Measurements from ENCODE around the gene SMIM5. TPM values are rescaled to one million over a fixed set of nuclear protein-coding genes. Genes with fewer than 3 reads are reported as not detected.

Gene SMIM5
- total RNA-seq, 1 donor: 3.0 TPM

DNA sequence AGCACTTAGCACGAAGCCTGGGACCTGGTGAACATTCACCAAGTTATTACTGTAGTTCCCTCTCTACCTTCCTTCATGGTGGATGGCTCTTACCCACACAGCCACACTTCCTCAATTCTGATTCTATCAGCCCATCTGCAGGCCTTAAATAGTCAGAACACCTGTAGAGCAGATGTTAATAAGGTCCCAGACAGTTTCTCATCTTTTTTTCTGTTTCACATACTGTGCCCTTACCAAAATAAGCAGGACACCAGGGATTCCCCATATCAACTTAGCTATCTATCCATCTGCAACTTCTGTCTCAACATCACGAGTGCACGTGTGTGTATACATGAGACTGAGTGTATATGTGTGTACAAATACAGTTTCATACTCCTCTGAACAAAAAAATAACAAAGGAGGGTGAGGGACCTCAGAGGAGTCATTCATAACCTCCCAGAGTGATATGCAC lies 30.9 kb downstream of the SMIM5 start:
- no peak for DNase-seq (ENCODE audit: low read depth in 2 of 3, low spot score in 2 of 3)

DNA sequence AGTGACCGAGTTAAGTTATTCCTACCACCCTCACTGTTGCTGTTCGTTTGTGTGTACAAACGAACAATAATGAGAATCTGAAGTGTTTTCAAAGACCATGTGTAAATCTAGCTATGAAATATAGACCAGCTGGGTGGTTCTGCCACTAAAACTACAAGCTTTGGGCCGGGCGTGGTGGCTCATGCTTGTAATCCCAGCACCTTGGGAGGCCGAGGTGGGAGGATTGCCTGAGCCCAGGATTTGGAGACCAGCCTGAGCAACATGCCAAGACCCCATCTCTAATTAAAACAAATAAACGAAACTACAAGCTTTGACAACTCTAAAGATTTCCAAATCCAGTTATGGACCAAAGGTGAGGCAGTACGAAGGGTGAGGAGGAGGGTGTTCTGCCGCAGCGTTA lies 32.7 kb downstream of the SMIM5 start:
- DNase-seq (ENCODE audit: low read depth in 2 of 3, low spot score in 2 of 3): no peak

DNA sequence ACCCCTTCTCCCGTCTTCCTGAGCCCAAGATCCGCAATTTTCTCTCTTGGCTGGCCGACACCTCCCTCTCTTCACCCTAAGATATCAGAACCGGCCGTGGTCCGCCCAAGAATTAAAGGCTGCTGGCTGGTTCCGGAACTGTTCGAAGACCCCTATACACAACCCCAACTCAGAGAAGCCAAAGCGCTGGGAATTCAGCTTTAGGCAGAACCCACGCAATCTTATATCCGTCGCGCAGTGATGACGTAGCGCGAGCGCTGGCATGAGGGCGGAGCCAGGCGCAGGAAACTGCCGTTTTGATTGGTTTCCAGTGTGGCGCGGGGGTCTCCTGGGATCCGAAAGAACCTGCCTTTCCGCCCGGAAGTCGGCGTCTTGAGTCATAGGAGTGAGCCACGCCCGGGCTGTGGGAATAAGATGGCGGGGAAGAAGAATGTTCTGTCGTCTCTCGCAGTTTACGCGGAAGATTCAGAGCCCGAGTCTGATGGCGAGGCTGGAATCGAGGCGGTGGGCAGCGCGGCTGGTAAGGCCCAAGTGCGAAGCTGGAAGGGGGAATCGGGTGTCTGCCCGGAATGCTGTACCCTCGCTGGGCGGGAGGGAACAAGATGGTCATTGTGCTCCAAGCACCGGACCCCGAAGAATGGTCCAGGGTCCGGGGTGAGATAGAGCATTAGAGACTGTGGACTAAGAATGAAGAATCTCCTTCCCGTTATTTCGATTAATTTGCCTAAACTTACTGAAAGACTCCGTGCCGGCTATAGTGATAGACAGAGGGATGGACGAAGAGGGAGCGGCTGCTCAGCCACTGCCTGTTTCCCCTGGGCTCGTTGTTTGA lies 33.9 kb downstream of the SMIM5 start, which contains the start of the genes RECQL5 and SAP30BP:
Gene RECQL5 (minus strand): TSS at position 196 of the 832 bp plus-strand sequence. CDS start 597 bp downstream, outside the sequence.
Gene SAP30BP (plus strand): TSS at position 380 of the 832 bp plus-strand sequence. CDS start 35 bp downstream, at position 415.
- peak; percentile 98 to 99 (median 99) for DNase-seq (ENCODE audit: low read depth in 2 of 3, low spot score in 2 of 3)

DNA sequence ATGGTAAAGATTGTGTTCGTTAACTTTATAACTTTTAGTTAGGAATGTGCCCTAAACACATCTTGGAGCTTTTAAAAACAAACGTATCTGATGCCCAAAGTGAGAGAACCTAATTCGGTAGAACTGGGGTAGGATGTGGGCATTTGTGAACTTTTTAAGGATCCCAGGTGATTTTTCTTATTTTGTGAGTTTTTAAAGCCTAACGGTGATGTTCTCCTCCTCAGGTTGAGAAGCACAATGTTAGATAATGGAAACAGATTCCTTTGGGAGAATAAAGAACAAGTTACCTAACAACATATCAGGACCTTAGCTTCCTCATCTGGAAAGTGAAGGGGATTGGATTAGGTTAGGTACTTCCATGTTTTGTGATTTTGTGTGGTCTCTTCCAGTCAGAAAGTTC lies 34.6 kb downstream of the SMIM5 start:
- DNase-seq (ENCODE audit: low read depth in 2 of 3, low spot score in 2 of 3): no peak

DNA sequence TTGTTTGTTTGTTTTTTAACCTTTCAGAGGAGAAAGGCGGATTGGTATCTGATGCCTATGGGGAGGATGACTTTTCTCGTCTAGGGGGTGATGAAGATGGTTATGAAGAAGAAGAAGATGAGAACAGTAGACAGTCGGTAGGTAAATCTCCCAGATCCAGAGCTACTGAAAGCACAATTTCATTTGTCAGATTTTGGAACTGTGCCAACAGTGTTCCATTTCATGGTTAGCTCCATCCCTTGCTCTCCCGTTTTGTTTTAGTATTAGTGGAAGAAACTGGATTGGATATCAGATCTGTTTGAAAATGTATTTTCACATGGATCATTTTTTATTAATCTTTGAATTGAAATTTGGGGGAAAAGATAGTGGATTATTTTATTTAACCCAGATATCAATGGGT lies 35.3 kb downstream of the SMIM5 start:
- no peak for DNase-seq (ENCODE audit: low read depth in 2 of 3, low spot score in 2 of 3)

DNA sequence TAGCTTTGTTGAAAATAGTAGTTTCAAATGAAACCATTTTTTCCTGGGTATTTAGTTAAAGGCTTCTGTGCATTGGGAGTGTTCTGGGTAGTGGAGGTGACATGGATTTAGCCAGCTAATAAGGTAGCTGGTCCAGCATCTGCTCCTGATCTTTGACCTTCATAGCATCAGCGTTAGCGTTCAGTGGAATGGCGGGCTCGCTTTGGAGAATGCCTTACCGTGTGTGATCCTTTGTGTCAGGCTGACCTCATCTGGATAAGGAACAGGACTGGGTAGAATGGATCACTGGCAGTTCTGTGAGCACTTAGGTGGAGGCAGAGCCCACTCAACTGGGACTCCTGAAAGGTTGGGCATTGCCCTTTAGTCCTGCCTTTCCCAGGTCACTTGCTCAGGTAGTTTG lies 37.6 kb downstream of the SMIM5 start:
- no peak for DNase-seq (ENCODE audit: low read depth in 2 of 3, low spot score in 2 of 3)

DNA sequence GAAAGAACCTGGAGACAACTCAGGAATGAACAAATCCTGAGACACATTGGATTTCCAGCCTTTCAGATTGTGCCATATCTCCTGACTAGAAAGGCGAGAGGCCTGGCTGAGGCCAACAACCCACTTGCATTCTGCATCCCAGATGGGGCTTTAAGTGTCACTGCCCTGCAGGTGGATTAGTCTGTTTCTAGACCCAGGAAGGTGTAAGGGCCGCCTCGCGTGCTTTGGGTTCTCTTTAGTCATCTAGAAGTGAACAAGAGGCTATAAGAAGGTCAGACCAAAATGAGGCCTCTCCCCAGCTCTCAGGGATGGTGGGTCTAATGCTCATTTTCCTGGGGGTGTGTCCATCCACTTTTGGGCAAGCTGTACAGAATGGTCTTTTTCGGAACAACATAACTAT lies 38.8 kb downstream of the SMIM5 start:
- no peak for DNase-seq (ENCODE audit: low read depth in 2 of 3, low spot score in 2 of 3)

DNA sequence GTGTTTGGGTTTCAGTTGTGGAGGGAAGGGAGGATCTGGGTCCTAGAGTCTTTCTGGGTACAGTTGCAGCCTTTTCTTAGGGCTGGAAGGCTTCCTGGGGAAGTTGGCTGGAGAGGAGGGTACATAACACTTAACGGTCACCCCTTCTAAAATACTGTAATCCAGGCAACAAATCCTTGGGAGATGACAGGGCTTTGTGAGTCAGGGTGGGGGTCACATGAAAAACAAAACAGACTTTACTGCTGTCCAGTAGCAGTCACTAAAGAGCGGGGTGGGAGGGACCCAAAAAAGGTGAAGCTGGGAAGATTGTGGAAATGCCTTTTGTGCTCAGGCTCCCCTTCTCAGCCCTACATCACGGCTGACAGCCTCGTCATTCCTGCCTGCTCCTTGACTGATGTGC lies 40.3 kb downstream of the SMIM5 start:
- DNase-seq (ENCODE audit: low read depth in 2 of 3, low spot score in 2 of 3): no peak

DNA sequence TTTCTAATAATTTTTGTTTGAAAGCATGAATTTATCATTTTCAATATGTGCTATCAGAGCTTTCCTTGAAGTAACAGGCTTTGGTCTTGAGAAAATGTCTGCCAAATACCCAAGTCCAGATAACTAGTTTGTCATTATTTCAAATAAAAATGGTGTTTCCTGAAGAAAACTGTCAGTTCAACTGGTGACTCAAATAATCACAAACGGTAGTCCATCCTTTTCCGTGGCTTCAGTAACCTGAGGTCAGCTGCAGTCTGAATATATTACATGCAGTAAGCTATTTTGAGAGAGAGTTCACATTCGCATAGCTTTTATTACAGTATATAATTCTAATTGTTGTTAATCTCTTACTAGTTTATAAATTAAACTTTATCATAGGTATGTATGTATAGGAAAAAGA lies 43.2 kb downstream of the SMIM5 start:
- no peak for DNase-seq (ENCODE audit: low read depth in 2 of 3, low spot score in 2 of 3)

DNA sequence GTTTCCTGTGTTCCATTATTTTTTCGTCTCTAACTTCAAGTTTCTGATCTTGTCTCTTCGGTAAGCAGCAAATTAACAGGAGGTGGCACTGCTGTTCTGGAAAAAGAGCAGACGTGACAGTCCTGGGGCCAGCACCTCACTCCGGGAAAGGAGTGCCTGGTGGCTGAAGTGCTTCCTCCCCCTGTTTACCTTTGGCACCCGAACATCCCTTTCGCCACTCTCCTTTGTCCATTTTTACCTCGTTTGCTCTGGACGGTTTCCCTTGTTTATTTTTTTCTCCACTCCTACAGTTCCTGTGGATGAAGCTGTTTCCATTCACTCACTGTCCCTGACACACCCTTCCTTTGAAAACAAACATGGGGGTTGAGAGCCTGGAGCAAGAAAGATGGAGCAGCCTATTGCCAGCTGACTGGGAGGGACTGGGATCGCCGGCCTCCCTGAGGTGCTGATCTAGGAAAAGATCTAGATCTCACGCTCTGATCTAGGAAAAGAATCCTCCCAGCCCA lies 46.5 kb downstream of the SMIM5 start:
- no peak for DNase-seq (ENCODE audit: low read depth in 2 of 3, low spot score in 2 of 3)

DNA sequence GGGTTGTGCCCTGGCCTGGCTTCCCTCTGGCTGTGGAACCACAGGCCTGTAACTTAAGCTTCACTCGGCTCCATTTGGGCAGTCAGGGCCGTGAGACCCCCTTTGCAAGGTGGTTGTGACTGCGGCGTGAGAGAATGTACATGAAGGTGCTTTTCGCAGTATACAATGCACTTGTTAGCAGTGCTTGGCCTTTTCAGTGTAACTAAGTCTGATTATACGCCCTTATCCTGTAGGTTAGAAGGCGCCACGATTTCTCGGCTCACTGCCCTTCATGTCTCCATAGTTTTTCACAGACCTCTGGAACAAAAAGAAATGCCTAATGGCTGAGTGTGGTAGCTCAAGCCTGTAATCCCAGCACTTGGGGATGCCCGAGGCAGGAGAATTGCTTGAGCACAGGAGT lies 47.2 kb downstream of the SMIM5 start:
- DNase-seq (ENCODE audit: low read depth in 2 of 3, low spot score in 2 of 3): no peak

DNA sequence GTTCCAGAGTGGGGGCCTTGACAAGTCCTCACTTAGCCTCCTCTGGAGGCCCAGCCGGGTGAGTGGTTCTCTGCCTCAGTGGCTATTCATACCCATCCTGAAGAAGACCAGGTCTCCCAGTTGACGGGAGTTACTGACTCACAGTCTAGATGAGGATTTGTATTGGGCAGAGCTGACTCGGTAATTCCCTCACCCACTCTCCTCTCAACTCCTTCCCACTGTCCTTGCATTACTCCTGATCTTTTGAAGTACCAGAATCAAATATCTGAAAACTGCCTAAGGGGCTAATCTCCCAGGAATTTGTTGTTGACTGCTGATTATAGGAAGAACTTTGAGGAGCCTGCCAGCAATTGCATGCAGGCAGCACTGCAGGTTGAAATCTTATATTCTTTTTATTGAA lies 48.1 kb downstream of the SMIM5 start:
- DNase-seq (ENCODE audit: low read depth in 2 of 3, low spot score in 2 of 3): no peak

DNA sequence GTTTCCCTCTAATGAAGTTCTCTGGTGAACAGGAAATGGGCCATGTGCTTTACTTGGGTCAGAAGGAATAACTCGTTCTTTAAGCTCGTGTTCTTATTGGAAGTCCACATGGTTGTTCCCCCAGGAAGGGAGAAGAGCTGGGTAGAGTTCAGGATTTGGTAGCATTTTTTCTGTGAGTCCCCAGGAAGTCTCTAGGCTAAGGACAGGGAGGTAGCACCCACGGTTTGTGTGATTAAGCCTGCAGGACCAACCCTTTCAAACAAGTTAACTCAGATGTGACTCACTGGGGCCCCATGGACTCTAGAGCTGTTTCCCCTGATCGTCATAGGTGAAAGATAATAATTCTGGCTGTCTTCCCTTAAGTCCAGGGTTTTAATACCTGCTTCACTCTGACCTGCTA lies 50.3 kb downstream of the SMIM5 start:
- no peak for DNase-seq (ENCODE audit: low read depth in 2 of 3, low spot score in 2 of 3)

DNA sequence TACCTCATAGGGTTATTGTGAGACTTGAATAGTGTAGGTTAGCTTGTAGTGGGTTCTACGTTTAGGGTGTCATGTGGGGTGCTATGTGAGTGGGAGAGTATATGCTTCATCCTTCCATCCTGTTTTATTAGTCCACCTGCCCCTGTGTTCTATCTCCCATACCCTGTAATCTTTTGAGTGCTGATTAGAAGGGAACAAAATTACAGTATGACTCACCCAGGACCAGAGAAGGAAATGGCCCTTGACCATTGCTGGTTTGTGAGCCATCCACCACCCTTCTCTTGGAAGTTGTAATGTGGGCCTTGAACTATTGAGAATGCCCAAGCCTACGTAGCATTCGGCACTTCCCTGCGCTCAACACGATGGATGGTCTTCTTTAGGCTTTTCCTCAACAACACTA lies 51.0 kb downstream of the SMIM5 start:
- no peak for DNase-seq (ENCODE audit: low read depth in 2 of 3, low spot score in 2 of 3)

DNA sequence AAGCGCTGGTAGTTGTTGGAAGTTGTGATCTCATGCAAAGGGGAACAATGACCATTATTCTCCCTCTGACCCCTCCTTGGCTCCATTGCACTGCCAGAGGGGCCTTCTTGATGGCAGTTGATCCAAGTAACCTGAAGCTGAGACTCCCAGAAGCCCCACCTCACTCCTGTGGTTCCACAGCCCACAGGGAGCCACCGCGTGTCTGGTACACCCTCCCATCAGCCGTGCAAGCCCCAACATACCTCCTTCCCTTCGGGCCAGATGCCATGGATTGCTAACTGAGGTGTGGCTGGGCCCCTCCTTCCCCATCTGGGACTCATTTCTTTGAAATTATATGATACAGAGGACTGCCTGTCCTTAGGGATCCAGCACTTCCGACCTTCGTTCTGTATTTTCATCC lies 51.7 kb downstream of the SMIM5 start:
- DNase-seq (ENCODE audit: low read depth in 2 of 3, low spot score in 2 of 3): no peak

DNA sequence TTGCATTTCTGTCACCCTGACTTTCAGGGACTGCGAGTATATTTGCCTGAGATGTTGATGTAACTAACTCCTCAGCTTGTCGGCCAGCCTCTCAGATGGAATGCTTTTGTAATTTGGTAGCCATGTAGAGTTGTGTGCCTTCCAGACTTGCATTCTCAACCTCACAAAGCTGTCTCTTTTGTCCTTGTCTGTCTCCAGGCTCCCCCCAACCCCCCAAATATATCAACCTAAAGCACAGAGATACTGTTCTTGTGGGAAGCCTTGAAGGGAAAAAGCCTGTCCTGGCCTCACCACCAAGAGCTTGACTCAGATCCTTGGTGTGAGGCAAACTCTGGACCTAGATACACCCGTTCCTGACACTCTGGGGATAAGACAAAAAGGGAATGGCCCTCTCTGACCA lies 52.3 kb downstream of the SMIM5 start:
- no peak for DNase-seq (ENCODE audit: low read depth in 2 of 3, low spot score in 2 of 3)

DNA sequence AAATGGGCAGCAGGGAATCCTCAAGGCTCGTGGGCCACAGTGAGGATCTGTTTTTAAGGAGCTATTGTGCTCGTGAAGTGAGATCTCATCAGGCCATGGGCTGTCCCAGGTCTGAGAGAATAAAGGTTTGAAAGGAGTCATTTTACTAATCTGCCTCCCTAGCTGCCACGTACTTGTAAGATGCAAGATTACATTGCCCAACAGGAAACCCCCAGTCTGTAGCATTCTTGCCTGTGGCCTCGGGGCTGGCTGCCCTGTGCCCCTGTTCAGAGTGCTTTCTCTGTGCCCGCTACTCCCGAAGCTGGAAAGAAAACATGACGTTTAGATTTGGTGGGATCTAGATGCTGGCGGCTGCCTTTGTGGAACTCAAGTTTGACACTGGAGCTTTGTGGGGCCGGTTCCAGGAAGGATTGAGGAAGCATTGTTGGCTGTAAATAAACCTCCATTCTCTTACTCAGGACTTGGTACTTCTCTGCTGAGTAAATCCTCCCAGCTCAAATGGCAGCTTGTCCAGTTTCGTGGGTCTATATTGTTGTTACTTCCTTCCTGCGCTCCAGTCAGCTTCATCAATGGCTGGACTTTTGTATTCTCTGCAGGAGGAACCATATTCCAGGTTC lies 55.1 kb downstream of the SMIM5 start:
- DNase-seq (ENCODE audit: low read depth in 2 of 3, low spot score in 2 of 3): peak in 1 of 3 donors; percentile 55

DNA sequence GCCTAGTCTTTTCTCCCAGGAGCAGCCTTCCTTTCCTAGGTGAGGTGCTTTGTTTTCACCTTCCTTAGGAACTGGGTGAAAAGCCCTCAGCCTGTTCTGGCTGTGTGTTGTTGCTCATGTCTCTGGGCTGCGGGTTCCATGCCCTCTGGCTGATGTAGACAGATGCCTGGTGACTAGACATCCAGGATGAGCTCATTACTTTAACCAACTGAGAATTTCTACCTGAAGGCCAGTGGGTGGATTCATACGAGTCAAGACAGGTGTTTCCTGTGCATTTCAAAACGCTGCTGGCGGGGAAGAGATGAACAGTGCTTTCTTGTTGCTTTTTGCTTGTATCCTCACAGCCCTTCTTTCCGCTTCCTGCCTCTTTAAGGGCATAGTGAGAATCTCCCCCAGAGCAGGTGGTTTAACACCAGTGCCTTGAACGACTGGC lies 56.2 kb downstream of the SMIM5 start:
- peak; percentile 22 to 84 (median 59) for DNase-seq (ENCODE audit: low read depth in 2 of 3, low spot score in 2 of 3)

All from hematopoietic multipotent progenitor cell (in vitro differentiated cells).